H9 (cell line): ENCODE results near the gene CEP97. TPM values are rescaled to one million over a fixed set of nuclear protein-coding genes. Genes with fewer than 3 reads are reported as not detected.
A peak's percentile ranks its signal among the peaks of the same experiment; 100 is the strongest.

Experiments
- DNase-seq: peaks from one replicate; pipeline ENCODE4 v3.0.0-alpha.2; 2017
- H2AFZ ChIP-seq: one replicate; pipeline ENCODE4 v1.6.1; 2013; ENCODE audit warnings: mild to moderate bottlenecking, low read length, control low read depth, moderate library complexity
- H2AK5ac ChIP-seq: 2 replicates; pipeline ENCODE4 v1.6.1; 2013; ENCODE audit warnings: low read length, control low read depth, mixed read lengths; ENCODE audit not compliant: insufficient read length
- H2BK120ac ChIP-seq: one replicate; pipeline ENCODE4 v1.6.1; 2013; ENCODE audit warnings: low read depth, mild to moderate bottlenecking, low read length, control low read depth, inconsistent platforms; ENCODE audit not compliant: poor library complexity, severe bottlenecking
- H2BK12ac ChIP-seq: 2 replicates; pipeline ENCODE4 v1.6.1; 2013; ENCODE audit warnings: low read length, control low read depth, mixed read lengths, low read depth; ENCODE audit not compliant: insufficient read length
- H2BK15ac ChIP-seq: 2 replicates; pipeline ENCODE4 v1.6.1; 2013; ENCODE audit warnings: low read depth, low read length, control low read depth
- H2BK20ac ChIP-seq: one replicate; pipeline ENCODE4 v1.6.1; 2013; ENCODE audit warnings: low read depth, mild to moderate bottlenecking, low read length, control low read depth, inconsistent platforms; ENCODE audit not compliant: poor library complexity, severe bottlenecking
- H2BK5ac ChIP-seq: 2 replicates; pipeline ENCODE4 v1.6.1; 2013; ENCODE audit warnings: low read length, control low read depth, mixed read lengths; ENCODE audit not compliant: insufficient read length
- H3K14ac ChIP-seq: 2 replicates; pipeline ENCODE4 v1.6.1; 2013; ENCODE audit warnings: low read length, control low read depth; ENCODE audit not compliant: insufficient read depth
- H3K18ac ChIP-seq: 2 replicates; pipeline ENCODE4 v1.6.1; 2013; ENCODE audit warnings: low read depth, mild to moderate bottlenecking, mixed read lengths, low read length, control low read depth; ENCODE audit not compliant: insufficient read length
- H3K23ac ChIP-seq: 2 replicates; pipeline ENCODE4 v1.6.1; 2013; ENCODE audit warnings: low read length, control low read depth, mixed read lengths, low read depth; ENCODE audit not compliant: insufficient read length
- H3K23me2 ChIP-seq: 2 replicates; pipeline ENCODE4 v1.6.1; 2013; ENCODE audit warnings: low read depth, mild to moderate bottlenecking, mixed read lengths, low read length, control low read depth; ENCODE audit not compliant: insufficient read length, poor library complexity, severe bottlenecking
- H3K27ac ChIP-seq: 2 replicates; pipeline ENCODE4 v1.5.1; 2013; ENCODE audit warnings: low read length, control low read depth, mixed read lengths, low read depth; ENCODE audit not compliant: insufficient read length
- H3K27me3 ChIP-seq: 2 replicates; pipeline ENCODE4 v1.6.1; 2013; ENCODE audit warnings: low read length, control low read depth, inconsistent platforms; ENCODE audit not compliant: insufficient read depth
- H3K4ac ChIP-seq: 2 replicates; pipeline ENCODE4 v1.6.1; 2013; ENCODE audit warnings: low read depth, mild to moderate bottlenecking, control low read depth, inconsistent platforms, low read length, moderate library complexity
- H3K4me1 ChIP-seq: 2 replicates; pipeline ENCODE4 v1.6.1; 2013; ENCODE audit warnings: low read length, control low read depth, inconsistent platforms; ENCODE audit not compliant: insufficient read depth
- H3K4me2 ChIP-seq: 2 replicates; pipeline ENCODE4 v1.6.1; 2013; ENCODE audit warnings: low read length, control low read depth, mixed read lengths; ENCODE audit not compliant: insufficient read length, insufficient read depth
- H3K56ac ChIP-seq: 2 replicates; pipeline ENCODE4 v1.6.1; 2013; ENCODE audit warnings: low read depth, mild to moderate bottlenecking, mixed read lengths, low read length, control low read depth; ENCODE audit not compliant: insufficient read length
- H3K79me1 ChIP-seq: 2 replicates; pipeline ENCODE4 v1.6.1; 2013; ENCODE audit warnings: low read depth, mild to moderate bottlenecking, moderate library complexity, low read length, control low read depth, inconsistent platforms; ENCODE audit not compliant: insufficient read depth, poor library complexity, severe bottlenecking
- H3K79me2 ChIP-seq: 2 replicates; pipeline ENCODE4 v1.6.1; 2013; ENCODE audit warnings: low read length, control low read depth, inconsistent platforms; ENCODE audit not compliant: insufficient read depth
- H3K9ac ChIP-seq: 2 replicates; pipeline ENCODE4 v1.6.1; 2013; ENCODE audit warnings: low read length, control low read depth, mixed read lengths; ENCODE audit not compliant: insufficient read length; ENCODE audit errors: extremely low read depth
- H3K9me3 ChIP-seq: one replicate; pipeline ENCODE4 v1.6.1; 2013; ENCODE audit warnings: low read depth, low read length, inconsistent platforms; ENCODE audit not compliant: control insufficient read depth
- H3T11ph ChIP-seq: one replicate; pipeline ENCODE4 v1.6.1; 2013; ENCODE audit warnings: mild to moderate bottlenecking, low read length, control low read depth, inconsistent platforms
- H4K20me1 ChIP-seq: one replicate; pipeline ENCODE4 v1.6.1; 2013; ENCODE audit not compliant: control insufficient read depth, insufficient read length, insufficient read depth
- H4K5ac ChIP-seq: 2 replicates; pipeline ENCODE4 v1.6.1; 2013; ENCODE audit warnings: low read depth, mild to moderate bottlenecking, mixed read lengths, low read length, control low read depth; ENCODE audit not compliant: insufficient read length
- H4K8ac ChIP-seq: replicated peaks from 2 replicates; pipeline ENCODE4 v1.6.1; 2013; ENCODE audit warnings: low read length, control low read depth, mixed read lengths, low read depth; ENCODE audit not compliant: insufficient read length
- H4K91ac ChIP-seq: 2 replicates; pipeline ENCODE4 v1.6.1; 2013; ENCODE audit warnings: low read depth, mild to moderate bottlenecking, moderate library complexity, mixed read lengths, low read length, control low read depth; ENCODE audit not compliant: insufficient read length
- H3K27ac Mint-ChIP-seq, 3 experiments: 2 replicates in 2 of 3; 3 replicates in 1 of 3; pipeline ENCODE4 v1.8.0; 2020 to 2021; ENCODE audit warnings: mixed read lengths in 3 of 3, mild to moderate bottlenecking in 1 of 3, moderate library complexity in 1 of 3
- H3K27me3 Mint-ChIP-seq: 2 replicates; pipeline ENCODE4 v1.8.0; 2021; ENCODE audit warnings: low read depth, mild to moderate bottlenecking, moderate library complexity, mixed read lengths
- H3K36me3 Mint-ChIP-seq, 3 experiments: 2 replicates in 2 of 3; 3 replicates in 1 of 3; pipeline ENCODE4 v1.8.0; 2020 to 2021; ENCODE audit warnings: low read depth in 3 of 3, mixed read lengths in 3 of 3; ENCODE audit not compliant: insufficient read depth in 1 of 3
- H3K4me1 Mint-ChIP-seq, 2 experiments: 2 replicates each; pipeline ENCODE4 v1.8.0; 2020; ENCODE audit warnings: mixed read lengths in 2 of 2
- H3K4me3 Mint-ChIP-seq, 2 experiments: 2 replicates in 1 of 2; 3 replicates in 1 of 2; pipeline ENCODE4 v1.8.0; 2020 to 2021; ENCODE audit warnings: mild to moderate bottlenecking in 2 of 2, mixed read lengths in 2 of 2, moderate library complexity in 1 of 2
- H3K9me3 Mint-ChIP-seq, 2 experiments: 2 replicates in 1 of 2; 3 replicates in 1 of 2; pipeline ENCODE4 v1.8.0; 2020; ENCODE audit warnings: mild to moderate bottlenecking in 2 of 2, mixed read lengths in 2 of 2, moderate library complexity in 1 of 2
- CTCF ChIP-seq: fragments of 200-600 bp; sonication (generic); conservative IDR thresholded peaks from 3 replicates; pipeline ENCODE4 v1.8.0; 2021; ENCODE audit warnings: antibody characterized with exemption, mild to moderate bottlenecking
- total RNA-seq: library from RNA; stranded (reverse); gene quantifications from 2 replicates; pipeline ENCODE4 v1.2.1, GENCODE V29; 2021

CEP97 gene
- total RNA-seq, 1 experiment from 2014 or later, result 13.9 TPM

- no peaks in the 10 kb centered on the region for H3K27me3 Mint-ChIP-seq
- Histone ChIP-seq H3K9me3 (no peaks in the 10 kb centered on the region), H4K91ac (no peak overlapping the region), H3K18ac (no peak overlapping the region), H3K27me3 (no peaks in the 10 kb centered on the region), H3K79me1 (no peaks in the 10 kb centered on the region), H2BK20ac (no peak overlapping the region), H2AK5ac (no peak overlapping the region), H3K23ac (no peak overlapping the region), H3K4me1 (no peaks in the 10 kb centered on the region), H3K27ac (no peak overlapping the region), H2BK120ac (peak overlapping the region; percentile 30), H3K56ac (no peak overlapping the region), H2BK15ac (no peak overlapping the region), H2BK12ac (no peak overlapping the region), H3K4me2 (no peak overlapping the region), H3K79me2 (no peaks in the 10 kb centered on the region), H3K14ac (no peak overlapping the region), H3K9ac (no peak overlapping the region), H3K23me2 (no peaks in the 10 kb centered on the region), H3T11ph (no peak overlapping the region), H2AFZ (no peak overlapping the region), H4K20me1 (no peaks in the 10 kb centered on the region), H4K8ac (no peak overlapping the region), H2BK5ac (no peak overlapping the region), H4K5ac (no peak overlapping the region), H3K4ac (no peak overlapping the region)
- DNase-seq, result no peak
- H3K36me3 Mint-ChIP-seq, result peaks cover 0 to 9% (median 0%) of the 10 kb centered on the region in 3 experiments; a peak in 3 of 7 replicates
- TF ChIP-seq CTCF, result no peak
- H3K4me1 Mint-ChIP-seq, result peaks cover 5 to 7% of the 10 kb centered on the region in 2 experiments
- no peaks in the 10 kb centered on the region for H3K9me3 Mint-ChIP-seq
- H3K4me3 Mint-ChIP-seq, result no peak overlapping the region
- H3K27ac Mint-ChIP-seq, result no peak overlapping the region
Observed at GRCh38 chr3:101812895-101813294, 88.5 kb downstream of the CEP97 start.
